ENCODE measurements around the gene ACAP2. TPM values are rescaled to one million over a fixed set of nuclear protein-coding genes. Genes with fewer than 3 reads are reported as not detected.

The ACAP2 gene
- total RNA-seq, 1 experiment from 2014 or later: 42.0 TPM

DNA sequence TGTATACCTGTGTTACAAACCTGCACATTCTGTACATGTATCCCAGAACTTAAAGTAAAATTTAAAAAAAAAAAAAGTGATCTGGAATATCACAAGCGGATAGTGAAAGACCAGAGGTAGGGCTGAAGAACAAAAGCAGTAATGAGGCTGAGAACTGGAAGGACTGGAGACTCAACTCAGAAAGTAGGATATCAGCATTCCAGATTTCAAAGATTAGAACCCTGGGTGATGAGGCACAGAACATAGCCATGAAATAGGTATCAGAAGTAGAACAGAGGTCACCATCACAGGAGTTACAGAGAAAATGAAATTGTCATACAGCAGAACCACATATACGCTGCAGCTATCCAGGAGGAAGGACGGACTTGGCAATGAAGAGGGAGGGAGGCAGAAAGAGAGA, 56.1 kb downstream of the ACAP2 start (continued):
- TF ChIP-seq, protein P1, sequence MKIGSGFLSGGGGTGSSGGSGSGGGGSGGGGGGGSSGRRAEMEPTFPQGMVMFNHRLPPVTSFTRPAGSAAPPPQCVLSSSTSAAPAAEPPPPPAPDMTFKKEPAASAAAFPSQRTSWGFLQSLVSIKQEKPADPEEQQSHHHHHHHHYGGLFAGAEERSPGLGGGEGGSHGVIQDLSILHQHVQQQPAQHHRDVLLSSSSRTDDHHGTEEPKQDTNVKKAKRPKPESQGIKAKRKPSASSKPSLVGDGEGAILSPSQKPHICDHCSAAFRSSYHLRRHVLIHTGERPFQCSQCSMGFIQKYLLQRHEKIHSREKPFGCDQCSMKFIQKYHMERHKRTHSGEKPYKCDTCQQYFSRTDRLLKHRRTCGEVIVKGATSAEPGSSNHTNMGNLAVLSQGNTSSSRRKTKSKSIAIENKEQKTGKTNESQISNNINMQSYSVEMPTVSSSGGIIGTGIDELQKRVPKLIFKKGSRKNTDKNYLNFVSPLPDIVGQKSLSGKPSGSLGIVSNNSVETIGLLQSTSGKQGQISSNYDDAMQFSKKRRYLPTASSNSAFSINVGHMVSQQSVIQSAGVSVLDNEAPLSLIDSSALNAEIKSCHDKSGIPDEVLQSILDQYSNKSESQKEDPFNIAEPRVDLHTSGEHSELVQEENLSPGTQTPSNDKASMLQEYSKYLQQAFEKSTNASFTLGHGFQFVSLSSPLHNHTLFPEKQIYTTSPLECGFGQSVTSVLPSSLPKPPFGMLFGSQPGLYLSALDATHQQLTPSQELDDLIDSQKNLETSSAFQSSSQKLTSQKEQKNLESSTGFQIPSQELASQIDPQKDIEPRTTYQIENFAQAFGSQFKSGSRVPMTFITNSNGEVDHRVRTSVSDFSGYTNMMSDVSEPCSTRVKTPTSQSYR (CRISPR knock-in tag; IDR thresholded peaks at IDR 0.05): no peak
- TF ChIP-seq TP53 (CRISPR knock-in tag; IDR thresholded peaks at IDR 0.05) (no peak), IRF2 (CRISPR knock-in tag; IDR thresholded peaks at IDR 0.05; ENCODE audit: borderline replicate concordance, low read depth) (no peak), NFATC4 (CRISPR knock-in tag; IDR thresholded peaks at IDR 0.05) (no peak), KAT7 (CRISPR knock-in tag; IDR thresholded peaks at IDR 0.05; ENCODE audit: borderline replicate concordance) (no peak)
- TF ChIP-seq, protein P2, sequence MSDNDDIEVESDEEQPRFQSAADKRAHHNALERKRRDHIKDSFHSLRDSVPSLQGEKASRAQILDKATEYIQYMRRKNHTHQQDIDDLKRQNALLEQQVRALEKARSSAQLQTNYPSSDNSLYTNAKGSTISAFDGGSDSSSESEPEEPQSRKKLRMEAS (CRISPR knock-in tag; IDR thresholded peaks at IDR 0.05): no peak

- Mint-ChIP-seq H3K4me1 (peaks cover 37% of the 10 kb centered on the region), H3K27me3 (ENCODE audit: low read depth) (no peaks in the 10 kb centered on the region), H3K36me3 (no peaks in the 10 kb centered on the region), H3K9me3 (no peaks in the 10 kb centered on the region), H3K27ac (peak overlapping the region; percentile 91), H3K4me3 (no peak overlapping the region)
- POLR2A ChIA-PET: no interaction called here
- TF ChIP-seq, protein P2 (CRISPR knock-in tag; IDR thresholded peaks at IDR 0.05): no peak
- TF ChIP-seq ZNF219 (CRISPR knock-in tag; IDR thresholded peaks at IDR 0.05; ENCODE audit: borderline replicate concordance) (no peak), ZBTB21 (CRISPR knock-in tag; IDR thresholded peaks at IDR 0.05; ENCODE audit: borderline replicate concordance) (no peak), TEAD4 (CRISPR knock-in tag; IDR thresholded peaks at IDR 0.05) (peak; percentile 22; the same call in 1 of the 2 replicates)
- TF ChIP-seq, protein P3, sequence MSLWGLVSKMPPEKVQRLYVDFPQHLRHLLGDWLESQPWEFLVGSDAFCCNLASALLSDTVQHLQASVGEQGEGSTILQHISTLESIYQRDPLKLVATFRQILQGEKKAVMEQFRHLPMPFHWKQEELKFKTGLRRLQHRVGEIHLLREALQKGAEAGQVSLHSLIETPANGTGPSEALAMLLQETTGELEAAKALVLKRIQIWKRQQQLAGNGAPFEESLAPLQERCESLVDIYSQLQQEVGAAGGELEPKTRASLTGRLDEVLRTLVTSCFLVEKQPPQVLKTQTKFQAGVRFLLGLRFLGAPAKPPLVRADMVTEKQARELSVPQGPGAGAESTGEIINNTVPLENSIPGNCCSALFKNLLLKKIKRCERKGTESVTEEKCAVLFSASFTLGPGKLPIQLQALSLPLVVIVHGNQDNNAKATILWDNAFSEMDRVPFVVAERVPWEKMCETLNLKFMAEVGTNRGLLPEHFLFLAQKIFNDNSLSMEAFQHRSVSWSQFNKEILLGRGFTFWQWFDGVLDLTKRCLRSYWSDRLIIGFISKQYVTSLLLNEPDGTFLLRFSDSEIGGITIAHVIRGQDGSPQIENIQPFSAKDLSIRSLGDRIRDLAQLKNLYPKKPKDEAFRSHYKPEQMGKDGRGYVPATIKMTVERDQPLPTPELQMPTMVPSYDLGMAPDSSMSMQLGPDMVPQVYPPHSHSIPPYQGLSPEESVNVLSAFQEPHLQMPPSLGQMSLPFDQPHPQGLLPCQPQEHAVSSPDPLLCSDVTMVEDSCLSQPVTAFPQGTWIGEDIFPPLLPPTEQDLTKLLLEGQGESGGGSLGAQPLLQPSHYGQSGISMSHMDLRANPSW (CRISPR knock-in tag; conservative IDR thresholded peaks at IDR 0.05; ENCODE audit: low read depth): no peak
- peak; percentile 93 for ATAC-seq
- CTCF ChIA-PET: interaction anchor here (1.3 kb wide), 1 partner anchor 114 kb away, joined by 4 read pairs; the partner anchor contains the start of gene XXYLT1
- no peak for DNase-seq (ENCODE audit: low spot score)
These were observed 57.3 kb downstream of the ACAP2 start for GRCh38 chr3:195385526-195385925.

- TF ChIP-seq TCF7 (CRISPR knock-in tag; IDR thresholded peaks at IDR 0.05; ENCODE audit: low read depth) (no peak), TEAD4 (CRISPR knock-in tag; IDR thresholded peaks at IDR 0.05) (no peak), JUN (CRISPR knock-in tag; IDR thresholded peaks at IDR 0.05) (no peak), ZSCAN18 (CRISPR knock-in tag; IDR thresholded peaks at IDR 0.05) (no peak), NR3C1 (CRISPR knock-in tag; conservative IDR thresholded peaks at IDR 0.05; ENCODE audit: low read depth) (no peak)
- TF ChIP-seq, protein P4, sequence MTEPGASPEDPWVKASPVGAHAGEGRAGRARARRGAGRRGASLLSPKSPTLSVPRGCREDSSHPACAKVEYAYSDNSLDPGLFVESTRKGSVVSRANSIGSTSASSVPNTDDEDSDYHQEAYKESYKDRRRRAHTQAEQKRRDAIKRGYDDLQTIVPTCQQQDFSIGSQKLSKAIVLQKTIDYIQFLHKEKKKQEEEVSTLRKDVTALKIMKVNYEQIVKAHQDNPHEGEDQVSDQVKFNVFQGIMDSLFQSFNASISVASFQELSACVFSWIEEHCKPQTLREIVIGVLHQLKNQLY (CRISPR knock-in tag; IDR thresholded peaks at IDR 0.05): no peak
- TF ChIP-seq, protein P5, sequence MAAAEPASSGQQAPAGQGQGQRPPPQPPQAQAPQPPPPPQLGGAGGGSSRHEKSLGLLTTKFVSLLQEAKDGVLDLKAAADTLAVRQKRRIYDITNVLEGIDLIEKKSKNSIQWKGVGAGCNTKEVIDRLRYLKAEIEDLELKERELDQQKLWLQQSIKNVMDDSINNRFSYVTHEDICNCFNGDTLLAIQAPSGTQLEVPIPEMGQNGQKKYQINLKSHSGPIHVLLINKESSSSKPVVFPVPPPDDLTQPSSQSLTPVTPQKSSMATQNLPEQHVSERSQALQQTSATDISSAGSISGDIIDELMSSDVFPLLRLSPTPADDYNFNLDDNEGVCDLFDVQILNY (CRISPR knock-in tag; IDR thresholded peaks at IDR 0.05): no peak
- TF ChIP-seq, protein P6, sequence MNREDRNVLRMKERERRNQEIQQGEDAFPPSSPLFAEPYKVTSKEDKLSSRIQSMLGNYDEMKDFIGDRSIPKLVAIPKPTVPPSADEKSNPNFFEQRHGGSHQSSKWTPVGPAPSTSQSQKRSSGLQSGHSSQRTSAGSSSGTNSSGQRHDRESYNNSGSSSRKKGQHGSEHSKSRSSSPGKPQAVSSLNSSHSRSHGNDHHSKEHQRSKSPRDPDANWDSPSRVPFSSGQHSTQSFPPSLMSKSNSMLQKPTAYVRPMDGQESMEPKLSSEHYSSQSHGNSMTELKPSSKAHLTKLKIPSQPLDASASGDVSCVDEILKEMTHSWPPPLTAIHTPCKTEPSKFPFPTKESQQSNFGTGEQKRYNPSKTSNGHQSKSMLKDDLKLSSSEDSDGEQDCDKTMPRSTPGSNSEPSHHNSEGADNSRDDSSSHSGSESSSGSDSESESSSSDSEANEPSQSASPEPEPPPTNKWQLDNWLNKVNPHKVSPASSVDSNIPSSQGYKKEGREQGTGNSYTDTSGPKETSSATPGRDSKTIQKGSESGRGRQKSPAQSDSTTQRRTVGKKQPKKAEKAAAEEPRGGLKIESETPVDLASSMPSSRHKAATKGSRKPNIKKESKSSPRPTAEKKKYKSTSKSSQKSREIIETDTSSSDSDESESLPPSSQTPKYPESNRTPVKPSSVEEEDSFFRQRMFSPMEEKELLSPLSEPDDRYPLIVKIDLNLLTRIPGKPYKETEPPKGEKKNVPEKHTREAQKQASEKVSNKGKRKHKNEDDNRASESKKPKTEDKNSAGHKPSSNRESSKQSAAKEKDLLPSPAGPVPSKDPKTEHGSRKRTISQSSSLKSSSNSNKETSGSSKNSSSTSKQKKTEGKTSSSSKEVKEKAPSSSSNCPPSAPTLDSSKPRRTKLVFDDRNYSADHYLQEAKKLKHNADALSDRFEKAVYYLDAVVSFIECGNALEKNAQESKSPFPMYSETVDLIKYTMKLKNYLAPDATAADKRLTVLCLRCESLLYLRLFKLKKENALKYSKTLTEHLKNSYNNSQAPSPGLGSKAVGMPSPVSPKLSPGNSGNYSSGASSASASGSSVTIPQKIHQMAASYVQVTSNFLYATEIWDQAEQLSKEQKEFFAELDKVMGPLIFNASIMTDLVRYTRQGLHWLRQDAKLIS (CRISPR knock-in tag; IDR thresholded peaks at IDR 0.05; ENCODE audit: borderline replicate concordance): no peak
- Mint-ChIP-seq H3K4me3 (no peak overlapping the region), H3K27ac (peak overlapping the region; percentile 93), H3K27me3 (ENCODE audit: low read depth) (no peaks in the 10 kb centered on the region), H3K9me3 (no peaks in the 10 kb centered on the region), H3K4me1 (peaks cover 38% of the 10 kb centered on the region), H3K36me3 (no peaks in the 10 kb centered on the region)
- ATAC-seq (no peak), DNase-seq (ENCODE audit: low spot score) (no peak)
- POLR2A ChIA-PET: no interaction called here
- CTCF ChIA-PET: no interaction called here
These were observed 57.9 kb downstream of the ACAP2 start for GRCh38 chr3:195384952-195385351.
